ENCODE data around the gene MAPK1.

Gene MAPK1

DNA sequence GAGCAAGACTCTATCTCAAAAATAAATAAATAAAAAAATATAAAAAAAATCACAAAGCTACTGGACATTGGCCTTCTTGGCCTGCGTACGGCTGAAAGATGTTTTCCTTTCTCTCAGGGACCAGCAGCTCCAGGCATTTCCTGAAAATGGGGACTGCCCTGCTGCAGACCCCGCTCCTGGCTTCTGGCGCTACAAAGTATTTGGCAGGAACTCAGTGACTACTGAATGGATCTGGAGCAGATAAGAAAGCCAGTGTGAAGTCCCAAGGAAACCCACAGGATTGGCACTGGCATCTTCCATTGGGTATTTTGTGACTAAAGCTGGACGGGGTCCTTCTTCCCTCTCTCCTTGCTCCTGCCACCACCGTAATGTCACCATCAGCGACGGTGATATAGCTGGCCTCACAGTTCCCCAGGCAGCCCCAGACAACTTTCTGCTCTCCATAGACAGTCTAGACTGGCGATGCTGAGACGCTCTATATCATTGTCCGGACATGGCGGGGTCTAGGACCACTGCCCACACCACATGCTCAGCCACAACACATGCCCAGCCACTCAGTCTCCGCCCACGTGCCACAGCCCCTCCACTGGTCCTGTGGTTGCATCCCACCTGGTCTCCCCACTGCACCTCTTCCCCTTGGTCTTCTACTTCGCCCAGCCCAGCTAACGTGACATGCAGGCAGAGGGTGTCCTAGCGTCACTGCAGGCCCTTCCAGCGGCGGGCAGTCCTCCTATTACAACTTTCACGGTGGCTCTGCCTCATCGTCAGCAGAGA, 109.2 kb downstream of the MAPK1 start:
- peaks cover 0 to 52% of the 10 kb centered on the region in 2 experiments; a peak in 1 of 3 replicates for H3K36me3 ChIP-seq (ENCODE audit: control insufficient read depth in 2 of 2, insufficient read depth in 1 of 2, low read length in 2 of 2)
- H3K9me3 ChIP-seq (ENCODE audit: control insufficient read depth, insufficient read depth, low read depth, low read length), result no peaks in the 10 kb centered on the region
- ChIA-PET CTCF (no interaction called here), POLR2A (no interaction called here)
- 0 out of 2 replicates have a peak, but pooled peaks cover 3% of the 10 kb centered on the region for H3K4me1 ChIP-seq (ENCODE audit: control insufficient read depth, insufficient read depth, low read length)
- no peak overlapping the region for H3K4me3 ChIP-seq (ENCODE audit: low read depth, low read length)
- no peak overlapping the region for H3K27ac ChIP-seq (ENCODE audit: extremely low read depth, low read depth, low read length)
- TF ChIP-seq KLF16 (tag by site-specific recombination; IDR thresholded peaks at IDR 0.05), result no peak
- TF ChIP-seq ZNF202 (tag by site-specific recombination; IDR thresholded peaks at IDR 0.05; ENCODE audit: borderline replicate concordance), result no peak
- TF ChIP-seq REPIN1 (tag by site-specific recombination; IDR thresholded peaks at IDR 0.05; ENCODE audit: low read depth), result no peak
- TF ChIP-seq ZNF121 (tag by site-specific recombination; IDR thresholded peaks at IDR 0.05), result no peak
- TF ChIP-seq SP7 (tag by site-specific recombination; IDR thresholded peaks at IDR 0.05), result no peak
- TF ChIP-seq ZBTB21 (tag by site-specific recombination; IDR thresholded peaks at IDR 0.05), result no peak
- TF ChIP-seq ZNF24 (tag by site-specific recombination; IDR thresholded peaks at IDR 0.05), result no peak
- TF ChIP-seq ZNF114 (tag by site-specific recombination; IDR thresholded peaks at IDR 0.05), result no peak
- TF ChIP-seq, protein P1, sequence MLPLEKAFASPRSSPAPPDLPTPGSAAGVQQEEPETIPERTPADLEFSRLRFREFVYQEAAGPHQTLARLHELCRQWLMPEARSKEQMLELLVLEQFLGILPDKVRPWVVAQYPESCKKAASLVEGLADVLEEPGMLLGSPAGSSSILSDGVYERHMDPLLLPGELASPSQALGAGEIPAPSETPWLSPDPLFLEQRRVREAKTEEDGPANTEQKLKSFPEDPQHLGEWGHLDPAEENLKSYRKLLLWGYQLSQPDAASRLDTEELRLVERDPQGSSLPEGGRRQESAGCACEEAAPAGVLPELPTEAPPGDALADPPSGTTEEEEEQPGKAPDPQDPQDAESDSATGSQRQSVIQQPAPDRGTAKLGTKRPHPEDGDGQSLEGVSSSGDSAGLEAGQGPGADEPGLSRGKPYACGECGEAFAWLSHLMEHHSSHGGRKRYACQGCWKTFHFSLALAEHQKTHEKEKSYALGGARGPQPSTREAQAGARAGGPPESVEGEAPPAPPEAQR (tag by site-specific recombination; IDR thresholded peaks at IDR 0.05), result no peak
- TF ChIP-seq, protein P2, sequence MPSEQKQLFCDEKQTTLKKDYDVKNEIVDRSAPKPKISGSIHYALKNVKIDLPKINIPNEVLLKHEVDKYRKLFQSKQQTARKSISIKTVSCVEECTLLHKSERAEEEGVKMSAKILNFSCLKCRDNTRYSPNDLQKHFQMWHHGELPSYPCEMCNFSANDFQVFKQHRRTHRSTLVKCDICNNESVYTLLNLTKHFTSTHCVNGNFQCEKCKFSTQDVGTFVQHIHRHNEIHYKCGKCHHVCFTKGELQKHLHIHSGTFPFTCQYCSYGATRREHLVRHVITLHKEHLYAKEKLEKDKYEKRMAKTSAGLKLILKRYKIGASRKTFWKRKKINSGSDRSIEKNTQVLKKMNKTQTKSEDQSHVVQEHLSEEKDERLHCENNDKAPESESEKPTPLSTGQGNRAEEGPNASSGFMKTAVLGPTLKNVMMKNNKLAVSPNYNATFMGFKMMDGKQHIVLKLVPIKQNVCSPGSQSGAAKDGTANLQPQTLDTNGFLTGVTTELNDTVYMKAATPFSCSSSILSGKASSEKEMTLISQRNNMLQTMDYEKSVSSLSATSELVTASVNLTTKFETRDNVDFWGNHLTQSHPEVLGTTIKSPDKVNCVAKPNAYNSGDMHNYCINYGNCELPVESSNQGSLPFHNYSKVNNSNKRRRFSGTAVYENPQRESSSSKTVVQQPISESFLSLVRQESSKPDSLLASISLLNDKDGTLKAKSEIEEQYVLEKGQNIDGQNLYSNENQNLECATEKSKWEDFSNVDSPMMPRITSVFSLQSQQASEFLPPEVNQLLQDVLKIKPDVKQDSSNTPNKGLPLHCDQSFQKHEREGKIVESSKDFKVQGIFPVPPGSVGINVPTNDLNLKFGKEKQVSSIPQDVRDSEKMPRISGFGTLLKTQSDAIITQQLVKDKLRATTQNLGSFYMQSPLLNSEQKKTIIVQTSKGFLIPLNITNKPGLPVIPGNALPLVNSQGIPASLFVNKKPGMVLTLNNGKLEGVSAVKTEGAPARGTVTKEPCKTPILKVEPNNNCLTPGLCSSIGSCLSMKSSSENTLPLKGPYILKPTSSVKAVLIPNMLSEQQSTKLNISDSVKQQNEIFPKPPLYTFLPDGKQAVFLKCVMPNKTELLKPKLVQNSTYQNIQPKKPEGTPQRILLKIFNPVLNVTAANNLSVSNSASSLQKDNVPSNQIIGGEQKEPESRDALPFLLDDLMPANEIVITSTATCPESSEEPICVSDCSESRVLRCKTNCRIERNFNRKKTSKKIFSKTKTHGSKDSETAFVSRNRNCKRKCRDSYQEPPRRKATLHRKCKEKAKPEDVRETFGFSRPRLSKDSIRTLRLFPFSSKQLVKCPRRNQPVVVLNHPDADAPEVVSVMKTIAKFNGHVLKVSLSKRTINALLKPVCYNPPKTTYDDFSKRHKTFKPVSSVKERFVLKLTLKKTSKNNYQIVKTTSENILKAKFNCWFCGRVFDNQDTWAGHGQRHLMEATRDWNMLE (tag by site-specific recombination; conservative IDR thresholded peaks at IDR 0.05; ENCODE audit: low read depth), result no peak
- TF ChIP-seq ZBTB7A (tag by site-specific recombination; IDR thresholded peaks at IDR 0.05; ENCODE audit: low read depth), result no peak
- TF ChIP-seq ZNF571 (tag by site-specific recombination; IDR thresholded peaks at IDR 0.05), result no peak
- no peak for TF ChIP-seq ZBTB11 (tag by site-specific recombination; conservative IDR thresholded peaks at IDR 0.05; ENCODE audit: low read depth)
- no peak for TF ChIP-seq ZNF174 (tag by site-specific recombination; IDR thresholded peaks at IDR 0.05)
- no peak for TF ChIP-seq GLIS2 (tag by site-specific recombination; IDR thresholded peaks at IDR 0.05)
- TF ChIP-seq MEIS1 (CRISPR knock-in tag; IDR thresholded peaks at IDR 0.05; ENCODE audit: borderline replicate concordance), result no peak
- TF ChIP-seq ZNF707 (tag by site-specific recombination; IDR thresholded peaks at IDR 0.05), result no peak

Data from HEK293 (cell line).